ENCODE measurements around the gene IL1RAP. TPM values are rescaled to one million over a fixed set of nuclear protein-coding genes. Genes with fewer than 3 reads are reported as not detected.
A peak's percentile ranks its signal among the peaks of the same experiment; 100 is the strongest.

IL1RAP gene
- total RNA-seq, 4 donors from 2014 or later: 0.80 to 8.6 (median 2.7) TPM

DNA sequence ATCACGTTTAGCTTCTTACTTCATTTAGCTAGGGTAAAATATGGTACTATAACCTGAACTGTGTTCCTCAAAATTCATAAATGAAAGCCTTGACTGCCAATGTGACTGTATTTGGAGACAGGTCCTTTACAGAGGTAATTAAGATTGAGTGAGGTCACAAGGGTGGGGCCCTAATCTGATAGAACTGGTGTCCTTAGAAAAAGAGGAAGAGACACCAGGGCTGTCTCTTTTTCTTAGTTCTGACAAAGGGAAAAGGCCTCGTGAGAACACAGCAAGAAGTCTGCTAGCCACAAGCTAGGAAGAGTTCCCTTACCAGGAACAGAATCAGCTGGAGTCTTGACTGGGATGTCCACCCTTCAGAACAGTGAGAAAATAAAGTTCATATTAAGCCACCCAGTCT, 185.9 kb downstream of the IL1RAP start:
- H3K27me3 ChIP-seq: no peaks in the 10 kb centered on the region
- H3K27ac ChIP-seq: no peak overlapping the region
- no peaks in the 10 kb centered on the region for H3K9me3 ChIP-seq
- H3K36me3 ChIP-seq: no peaks in the 10 kb centered on the region
- WGBS, 2 donors (ENCODE audit: low coverage in 1 of 2): 59 to 79% methylated on average over 1 to 2 of the region's 2 CpGs
- H3K4me3 ChIP-seq: no peak overlapping the region
- no peak for TF ChIP-seq EP300 (IDR thresholded peaks at IDR 0.05; ENCODE audit: low read depth)
- TF ChIP-seq CTCF (IDR thresholded peaks at IDR 0.05): no peak
- TF ChIP-seq POLR2A (IDR thresholded peaks at IDR 0.05): no peak
- no peak for TF ChIP-seq POLR2AphosphoS5 (IDR thresholded peaks at IDR 0.05)
- H3K4me1 ChIP-seq: no peaks in the 10 kb centered on the region
- intact Hi-C loops (cut with DNase I; ENCODE audit: low total_unique reads): no loop called here
- in situ Hi-C loops (cut with MboI; ENCODE audit: low pct_ligation_motif_present in 1 of 4, low pct_unique_long_range_greater_than_20kb in 1 of 4, low sequenced_read_pairs in 3 of 4): no loop called here
- no peak for DNase-seq

DNA sequence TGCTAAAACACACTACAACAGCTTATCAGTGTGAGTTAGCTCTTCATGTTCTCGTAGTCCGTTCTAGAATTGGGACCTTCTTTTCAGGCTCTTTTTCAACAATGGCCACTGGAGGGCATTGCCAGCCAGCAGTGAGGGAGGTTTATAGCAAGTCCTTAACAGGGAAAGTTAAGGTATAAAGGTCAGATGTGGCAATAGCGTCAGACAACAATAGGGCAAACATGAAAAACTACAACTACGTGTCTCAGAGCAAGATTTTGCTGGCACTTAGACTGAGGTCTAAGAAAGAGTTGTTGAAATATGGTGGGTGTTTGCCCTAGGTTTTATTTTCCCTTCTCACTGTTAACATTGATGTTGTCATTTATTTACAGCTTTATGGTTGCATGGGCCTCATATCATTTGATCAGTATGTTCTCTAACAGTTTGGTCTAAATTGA, 187.2 kb downstream of the IL1RAP start:
- intact Hi-C loops (cut with DNase I; ENCODE audit: low total_unique reads): no loop called here
- H3K27ac ChIP-seq: no peak overlapping the region
- in situ Hi-C loops (cut with MboI; ENCODE audit: low pct_ligation_motif_present in 1 of 4, low pct_unique_long_range_greater_than_20kb in 1 of 4, low sequenced_read_pairs in 3 of 4): no loop called here

DNA sequence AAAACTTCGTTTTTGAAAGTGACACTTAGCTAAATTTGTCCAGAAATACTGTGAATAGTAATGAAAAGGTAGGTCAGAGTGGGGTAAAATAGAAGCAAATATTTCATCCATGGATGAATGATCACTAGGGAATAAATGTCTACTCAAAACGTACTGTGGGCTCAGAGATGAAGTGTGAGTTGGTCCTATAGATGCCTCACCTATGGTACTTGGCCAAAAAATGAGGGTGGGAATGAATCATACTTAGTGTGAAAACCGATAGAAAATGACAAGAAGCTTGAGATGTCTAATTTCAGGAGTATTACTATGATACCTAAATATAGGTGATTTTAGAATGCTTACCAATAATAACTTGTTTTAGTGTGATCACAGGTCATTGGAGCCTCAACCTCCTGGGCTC, 192.7 kb downstream of the IL1RAP start:
- Histone ChIP-seq H3K9me3 (no peaks in the 10 kb centered on the region), H3K4me3 (no peak overlapping the region), H3K27me3 (no peaks in the 10 kb centered on the region), H3K27ac (no peak overlapping the region), H3K4me1 (no peaks in the 10 kb centered on the region), H3K36me3 (no peaks in the 10 kb centered on the region)
- intact Hi-C loops (cut with DNase I; ENCODE audit: low total_unique reads) (no loop called here), in situ Hi-C loops (cut with MboI; ENCODE audit: low pct_ligation_motif_present in 1 of 4, low pct_unique_long_range_greater_than_20kb in 1 of 4, low sequenced_read_pairs in 3 of 4) (no loop called here)
- no peak for TF ChIP-seq POLR2A (IDR thresholded peaks at IDR 0.05)
- TF ChIP-seq CTCF (IDR thresholded peaks at IDR 0.05): no peak
- no peak for TF ChIP-seq EP300 (IDR thresholded peaks at IDR 0.05; ENCODE audit: low read depth)
- TF ChIP-seq POLR2AphosphoS5 (IDR thresholded peaks at IDR 0.05): no peak
- WGBS, 2 donors (ENCODE audit: low coverage in 1 of 2): 53 to 55% methylated on average over 3 of the region's 3 CpGs
- no peak for DNase-seq

More for the DNA sequence above, 187.2 kb downstream of the IL1RAP start:
- peak; percentile 30 to 59 (median 46) for TF ChIP-seq CTCF (IDR thresholded peaks at IDR 0.05)
- TF ChIP-seq POLR2AphosphoS5 (IDR thresholded peaks at IDR 0.05): no peak
- TF ChIP-seq EP300 (IDR thresholded peaks at IDR 0.05; ENCODE audit: low read depth): no peak
- no peaks in the 10 kb centered on the region for H3K9me3 ChIP-seq
- WGBS, 2 donors (ENCODE audit: low coverage in 1 of 2): 19 to 33% methylated on average over 4 of the region's 4 CpGs
- H3K4me1 ChIP-seq: no peaks in the 10 kb centered on the region
- no peaks in the 10 kb centered on the region for H3K36me3 ChIP-seq
- peak; percentile 54 for DNase-seq
- no peak overlapping the region for H3K4me3 ChIP-seq
- H3K27me3 ChIP-seq: no peaks in the 10 kb centered on the region

Other genes with a start within 250 kb of the IL1RAP start
- under 1 TPM in 3 of 4 donors, not detected in 1; 0.37 to 0.95 (median 0.82) TPM for gene CLDN1, start 191.6 kb upstream of the IL1RAP start, total RNA-seq
- not detected for gene CLDN16, start 125.9 kb upstream of the IL1RAP start, total RNA-seq
- gene TMEM207, start 64.2 kb upstream of the IL1RAP start, total RNA-seq: not detected